ENCODE results near the gene NIPSNAP2.
"Not testable (repeated sequence)": the region's sequence is repeated elsewhere in the genome, so short reads cannot be mapped to it uniquely, and the experiment has no call there.

NIPSNAP2 gene

DNA sequence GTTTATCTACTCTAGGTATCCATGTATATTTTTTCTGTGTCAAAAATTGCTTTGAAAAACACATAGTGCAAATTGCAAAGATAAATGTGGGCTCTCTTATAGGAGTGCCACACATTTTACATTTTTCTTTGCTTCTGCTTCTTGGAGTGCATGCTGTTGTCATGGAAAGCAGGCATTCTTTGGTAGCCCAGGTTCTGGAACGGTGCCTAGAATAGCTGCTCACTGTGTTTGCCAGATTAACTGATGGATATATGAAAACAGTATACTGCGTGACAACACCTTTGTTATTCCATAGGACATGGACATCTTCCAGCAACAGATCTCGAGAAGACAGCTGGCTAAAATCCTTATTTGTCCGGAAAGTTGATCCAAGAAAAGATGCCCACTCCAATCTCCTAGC is 13.4 kb downstream of the NIPSNAP2 start:
- no peaks in the 10 kb centered on the region for H3K9me3 ChIP-seq (ENCODE audit: control insufficient read depth, insufficient read depth, low read depth, low read length)
- H3K36me3 ChIP-seq (ENCODE audit: control insufficient read depth, insufficient read depth, low read length) = peaks cover 52% of the 10 kb centered on the region
- H3K27ac ChIP-seq (ENCODE audit: low read depth, low read length) = no peak overlapping the region
- no peaks in the 10 kb centered on the region for H3K27me3 ChIP-seq (ENCODE audit: control insufficient read depth, insufficient read depth, low read length)
- no peaks in the 10 kb centered on the region for H3K4me1 ChIP-seq (ENCODE audit: control insufficient read depth, insufficient read depth, low read length)
- no peak overlapping the region for H3K4me3 ChIP-seq (ENCODE audit: low read depth, low read length)
- no peak overlapping the region for H3K9ac ChIP-seq (ENCODE audit: low read length)

DNA sequence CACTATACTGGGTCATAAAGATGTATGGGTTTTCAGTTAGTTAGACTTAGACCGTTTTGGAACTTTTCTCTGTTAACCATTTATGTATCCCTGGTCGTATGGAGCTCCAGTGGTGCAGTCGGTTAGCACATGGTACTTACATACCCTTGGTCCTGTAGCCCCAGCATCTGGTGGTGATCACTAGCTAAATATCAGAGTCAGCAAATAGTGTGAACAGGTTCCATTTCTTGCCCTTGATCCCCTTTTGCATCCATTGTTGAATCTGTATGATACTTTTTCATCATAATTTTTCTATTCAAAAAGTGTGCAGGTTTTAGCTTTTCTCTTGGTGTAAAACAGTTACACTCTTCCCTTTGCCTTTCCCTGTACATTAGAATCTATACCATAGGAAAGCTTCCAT is 15.9 kb downstream of the NIPSNAP2 start:
- no peak overlapping the region for H3K4me3 ChIP-seq (ENCODE audit: low read depth, low read length)
- no peaks in the 10 kb centered on the region for H3K4me1 ChIP-seq (ENCODE audit: control insufficient read depth, insufficient read depth, low read length)
- H3K36me3 ChIP-seq (ENCODE audit: control insufficient read depth, insufficient read depth, low read length) = peaks cover 74% of the 10 kb centered on the region

DNA sequence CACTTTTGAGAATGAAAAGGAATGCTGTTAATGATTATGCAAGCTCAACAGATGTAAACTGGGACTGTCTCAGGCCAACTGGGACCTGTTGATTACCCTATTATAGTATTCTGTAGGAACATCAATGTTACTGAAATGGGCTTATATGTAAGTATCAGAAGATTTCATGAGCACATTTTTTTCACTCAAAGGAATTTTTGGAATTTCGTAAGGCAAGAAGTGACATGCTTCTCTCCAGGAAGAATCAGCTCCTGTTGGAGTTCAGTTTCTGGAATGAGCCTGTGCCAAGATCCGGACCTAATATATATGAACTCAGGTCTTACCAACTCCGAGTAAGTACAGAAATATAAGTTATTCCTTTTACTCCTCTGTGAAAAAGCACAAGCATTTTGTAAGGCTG is 19.2 kb downstream of the NIPSNAP2 start:
- H3K9me3 ChIP-seq (ENCODE audit: control insufficient read depth, insufficient read depth, low read depth, low read length) = no peaks in the 10 kb centered on the region
- H3K27me3 ChIP-seq (ENCODE audit: control insufficient read depth, insufficient read depth, low read length) = no peaks in the 10 kb centered on the region
- no peaks in the 10 kb centered on the region for H3K4me1 ChIP-seq (ENCODE audit: control insufficient read depth, insufficient read depth, low read length)
- H3K36me3 ChIP-seq (ENCODE audit: control insufficient read depth, insufficient read depth, low read length) = peaks cover 80% of the 10 kb centered on the region
- no peak overlapping the region for H3K27ac ChIP-seq (ENCODE audit: low read depth, low read length)
- no peak overlapping the region for H3K4me3 ChIP-seq (ENCODE audit: low read depth, low read length)
- no peak overlapping the region for H3K9ac ChIP-seq (ENCODE audit: low read length)

More for the DNA sequence above, 15.9 kb downstream of the NIPSNAP2 start:
- no peak overlapping the region for H3K9ac ChIP-seq (ENCODE audit: low read length)
- no peaks in the 10 kb centered on the region for H3K9me3 ChIP-seq (ENCODE audit: control insufficient read depth, insufficient read depth, low read depth, low read length)
- no peak overlapping the region for H3K27ac ChIP-seq (ENCODE audit: low read depth, low read length)
- H3K27me3 ChIP-seq (ENCODE audit: control insufficient read depth, insufficient read depth, low read length) = no peaks in the 10 kb centered on the region

DNA sequence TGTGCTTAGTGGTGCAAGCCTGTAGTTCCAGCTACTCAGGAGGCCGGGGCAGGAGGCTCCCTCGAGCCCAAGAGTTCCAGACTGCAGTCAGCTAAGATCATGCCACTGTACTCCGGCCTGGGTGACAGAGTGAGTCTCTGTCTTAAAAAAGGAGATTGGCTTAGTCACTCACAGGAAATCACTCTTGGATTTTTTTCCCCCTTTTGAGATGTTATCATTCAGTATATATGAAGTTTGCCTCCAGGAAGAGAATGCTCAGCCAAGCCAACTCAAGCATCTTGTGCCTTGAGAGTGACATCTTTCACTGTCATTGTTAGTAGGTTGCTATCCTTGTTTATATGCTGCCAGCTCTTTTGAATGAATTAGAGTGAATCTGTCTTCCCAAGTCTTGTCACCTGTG is 28.0 kb downstream of the NIPSNAP2 start:
- Histone ChIP-seq H3K36me3 (ENCODE audit: control insufficient read depth, insufficient read depth, low read length) (peaks cover 42% of the 10 kb centered on the region), H3K9me3 (ENCODE audit: control insufficient read depth, insufficient read depth, low read depth, low read length) (no peaks in the 10 kb centered on the region), H3K27me3 (ENCODE audit: control insufficient read depth, insufficient read depth, low read length) (no peaks in the 10 kb centered on the region)

DNA sequence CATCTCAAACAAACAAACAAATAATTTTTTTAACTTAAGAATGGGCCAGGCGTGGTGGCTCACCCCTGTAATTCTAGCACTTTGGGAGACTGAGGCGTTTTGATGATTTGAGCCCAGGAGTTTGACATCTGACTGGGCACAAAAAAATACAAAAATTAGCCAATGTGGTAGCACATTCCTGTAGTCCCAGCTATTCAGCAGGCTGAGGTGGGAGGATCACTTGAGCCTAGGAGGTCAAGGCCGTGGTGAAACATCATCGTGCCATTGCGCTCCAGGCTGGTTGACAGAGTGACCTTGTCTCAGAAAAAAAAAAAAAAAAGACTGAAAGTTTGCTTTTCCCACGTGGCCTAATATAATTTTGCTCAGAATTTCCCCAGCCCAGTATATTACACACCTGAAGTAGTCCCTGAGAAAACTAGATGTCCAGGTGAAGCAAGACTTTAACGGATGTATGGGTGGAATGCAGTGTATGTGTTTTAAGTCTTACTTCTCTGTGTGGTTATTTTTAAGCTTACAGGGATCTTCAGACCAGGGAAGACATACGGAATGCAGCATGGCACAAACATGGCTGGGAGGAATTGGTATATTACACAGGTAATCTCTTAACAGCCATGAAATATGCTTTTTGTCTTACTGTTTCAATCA is 32.6 kb downstream of the NIPSNAP2 start:
- H3K27ac ChIP-seq (ENCODE audit: low read depth, low read length) = no peak overlapping the region
- H3K9ac ChIP-seq (ENCODE audit: low read length) = no peak overlapping the region
- peaks cover 39% of the 10 kb centered on the region for H3K36me3 ChIP-seq (ENCODE audit: control insufficient read depth, insufficient read depth, low read length)
- H3K27me3 ChIP-seq (ENCODE audit: control insufficient read depth, insufficient read depth, low read length) = no peaks in the 10 kb centered on the region
- no peaks in the 10 kb centered on the region for H3K4me1 ChIP-seq (ENCODE audit: control insufficient read depth, insufficient read depth, low read length)
- no peak overlapping the region for H3K4me3 ChIP-seq (ENCODE audit: low read depth, low read length)
- no peaks in the 10 kb centered on the region for H3K9me3 ChIP-seq (ENCODE audit: control insufficient read depth, insufficient read depth, low read depth, low read length)

More for the DNA sequence above, 28.0 kb downstream of the NIPSNAP2 start:
- Histone ChIP-seq H3K27ac (ENCODE audit: low read depth, low read length) (no peak overlapping the region), H3K9ac (ENCODE audit: low read length) (no peak overlapping the region), H3K4me3 (ENCODE audit: low read depth, low read length) (no peak overlapping the region), H3K4me1 (ENCODE audit: control insufficient read depth, insufficient read depth, low read length) (no peaks in the 10 kb centered on the region)

DNA sequence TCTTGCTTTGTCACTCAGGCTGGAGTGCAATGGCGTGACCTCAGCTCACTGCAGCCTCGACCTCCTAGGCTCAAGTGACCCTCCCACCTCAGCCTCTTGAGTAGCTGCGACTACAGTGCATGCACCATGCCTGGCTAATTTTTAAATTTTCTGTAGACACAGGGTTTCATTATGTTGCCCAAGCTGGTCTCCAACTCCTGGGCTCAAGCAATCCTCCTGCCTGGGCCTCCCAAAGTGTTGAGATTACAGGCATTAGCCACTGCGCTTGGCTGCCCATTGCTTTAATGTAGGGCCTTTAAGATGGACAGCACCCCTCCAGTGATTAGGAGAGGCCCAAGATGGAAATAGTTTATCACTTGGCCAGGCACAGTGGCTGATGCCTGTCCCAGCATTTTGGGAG is 39.4 kb downstream of the NIPSNAP2 start:
- Histone ChIP-seq H3K27ac (ENCODE audit: low read depth, low read length) (no peak overlapping the region), H3K9me3 (ENCODE audit: control insufficient read depth, insufficient read depth, low read depth, low read length) (no peaks in the 10 kb centered on the region), H3K27me3 (ENCODE audit: control insufficient read depth, insufficient read depth, low read length) (no peaks in the 10 kb centered on the region), H3K9ac (ENCODE audit: low read length) (no peak overlapping the region), H3K4me1 (ENCODE audit: control insufficient read depth, insufficient read depth, low read length) (no peaks in the 10 kb centered on the region), H3K4me3 (ENCODE audit: low read depth, low read length) (no peak overlapping the region), H3K36me3 (ENCODE audit: control insufficient read depth, insufficient read depth, low read length) (peaks cover 2% of the 10 kb centered on the region; the same call in 1 of the 2 replicates)

DNA sequence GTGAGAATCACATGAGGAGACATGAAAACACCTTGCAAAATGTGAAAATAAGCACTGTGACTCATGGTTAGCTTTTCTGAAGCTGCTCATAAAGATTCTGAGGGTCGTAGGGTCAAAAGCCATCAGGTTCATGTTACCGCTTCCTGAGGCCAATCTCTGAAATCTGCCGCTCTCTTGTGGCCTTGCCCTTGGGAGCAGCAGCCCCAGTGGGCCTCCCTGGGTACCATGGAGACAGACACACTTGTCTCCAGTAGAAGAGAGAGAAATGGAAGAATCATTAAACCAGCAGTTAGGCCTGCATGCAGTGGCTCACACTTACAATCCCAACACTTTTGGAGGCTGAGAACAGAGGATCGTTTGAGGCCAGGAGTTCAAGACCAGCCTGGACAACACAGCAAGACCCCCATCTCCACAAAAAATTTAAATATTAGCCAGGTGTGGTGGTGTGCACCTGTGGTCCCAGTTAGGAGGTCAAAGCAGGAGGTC is 42.8 kb downstream of the NIPSNAP2 start:
- Histone ChIP-seq H3K27ac (ENCODE audit: low read depth, low read length) (no peak overlapping the region), H3K9ac (ENCODE audit: low read length) (no peak overlapping the region), H3K9me3 (ENCODE audit: control insufficient read depth, insufficient read depth, low read depth, low read length) (no peaks in the 10 kb centered on the region), H3K4me1 (ENCODE audit: control insufficient read depth, insufficient read depth, low read length) (no peaks in the 10 kb centered on the region), H3K36me3 (ENCODE audit: control insufficient read depth, insufficient read depth, low read length) (peaks cover 8% of the 10 kb centered on the region), H3K4me3 (ENCODE audit: low read depth, low read length) (no peak overlapping the region), H3K27me3 (ENCODE audit: control insufficient read depth, insufficient read depth, low read length) (no peaks in the 10 kb centered on the region)

DNA sequence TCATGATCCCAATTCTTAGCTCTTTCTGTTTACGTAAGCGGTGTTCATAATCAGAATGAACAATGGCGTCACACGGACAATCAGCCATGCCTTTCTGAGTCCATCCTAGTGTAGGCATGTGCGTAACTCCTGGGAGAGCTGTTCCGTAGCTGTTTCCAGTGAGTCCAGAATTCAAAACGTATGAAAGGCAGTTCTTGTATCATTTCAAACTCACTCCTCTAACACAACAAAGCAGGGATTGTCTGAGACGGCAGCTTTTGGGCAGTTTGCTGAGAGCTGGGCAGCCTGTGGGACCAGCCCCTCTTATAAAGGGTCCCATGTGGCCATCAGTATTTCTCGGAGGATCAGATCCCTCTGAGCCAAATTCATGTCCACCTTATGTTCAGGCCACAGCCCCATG is 43.5 kb downstream of the NIPSNAP2 start:
- Histone ChIP-seq H3K9ac (ENCODE audit: low read length) (no peak overlapping the region), H3K27ac (ENCODE audit: low read depth, low read length) (no peak overlapping the region), H3K9me3 (ENCODE audit: control insufficient read depth, insufficient read depth, low read depth, low read length) (no peaks in the 10 kb centered on the region), H3K4me3 (ENCODE audit: low read depth, low read length) (no peak overlapping the region), H3K4me1 (ENCODE audit: control insufficient read depth, insufficient read depth, low read length) (no peaks in the 10 kb centered on the region), H3K27me3 (ENCODE audit: control insufficient read depth, insufficient read depth, low read length) (no peaks in the 10 kb centered on the region), H3K36me3 (ENCODE audit: control insufficient read depth, insufficient read depth, low read length) (peaks cover 11% of the 10 kb centered on the region)

DNA sequence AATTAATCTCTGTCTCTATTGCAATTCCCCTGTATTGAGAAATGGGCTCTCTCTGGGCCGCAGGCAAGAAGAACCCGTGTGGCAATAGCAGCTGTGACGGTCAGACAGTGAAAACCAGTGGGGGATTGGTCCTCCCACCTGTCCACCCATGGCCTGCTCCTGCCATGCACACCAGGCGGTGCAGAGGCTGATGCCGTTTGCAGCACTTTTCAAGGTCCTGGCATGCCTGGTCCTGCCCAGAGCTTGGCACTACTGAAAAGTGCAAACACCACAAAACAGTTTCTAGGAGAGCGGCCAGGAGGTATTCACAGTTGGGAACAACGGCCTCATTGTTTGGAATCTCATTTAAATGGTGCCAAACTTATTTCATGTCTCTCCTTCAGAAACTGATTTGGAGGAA is 45.3 kb downstream of the NIPSNAP2 start:
- no peak overlapping the region for H3K9ac ChIP-seq (ENCODE audit: low read length)
- H3K4me3 ChIP-seq (ENCODE audit: low read depth, low read length) = no peak overlapping the region
- H3K9me3 ChIP-seq (ENCODE audit: control insufficient read depth, insufficient read depth, low read depth, low read length) = no peaks in the 10 kb centered on the region
- no peaks in the 10 kb centered on the region for H3K4me1 ChIP-seq (ENCODE audit: control insufficient read depth, insufficient read depth, low read length)
- peaks cover 28% of the 10 kb centered on the region for H3K36me3 ChIP-seq (ENCODE audit: control insufficient read depth, insufficient read depth, low read length)
- no peak overlapping the region for H3K27ac ChIP-seq (ENCODE audit: low read depth, low read length)
- no peaks in the 10 kb centered on the region for H3K27me3 ChIP-seq (ENCODE audit: control insufficient read depth, insufficient read depth, low read length)

DNA sequence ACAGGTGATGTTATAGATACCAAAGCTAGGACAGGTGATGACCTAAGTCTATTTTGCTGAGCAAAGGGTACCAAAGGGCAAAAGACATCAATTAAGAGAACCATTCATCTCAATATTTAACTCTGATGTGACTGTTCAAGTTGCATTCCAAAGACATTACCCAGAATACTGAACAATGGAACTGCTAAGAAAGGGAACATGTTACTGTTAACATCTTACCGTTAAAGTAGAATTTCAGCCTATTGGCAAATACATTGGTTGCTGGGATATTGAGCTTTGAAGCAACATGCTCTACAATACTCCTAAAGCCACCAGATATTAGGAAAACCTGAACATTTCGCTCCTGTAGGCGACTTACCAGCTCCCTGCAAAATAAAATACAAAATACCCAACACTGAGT is 52.6 kb downstream of the NIPSNAP2 start:
- not testable (repeated sequence) for H3K4me1 ChIP-seq (ENCODE audit: control insufficient read depth, insufficient read depth, low read length); H3K27me3 ChIP-seq (ENCODE audit: control insufficient read depth, insufficient read depth, low read length); H3K9ac ChIP-seq (ENCODE audit: low read length); H3K9me3 ChIP-seq (ENCODE audit: control insufficient read depth, insufficient read depth, low read depth, low read length); H3K27ac ChIP-seq (ENCODE audit: low read depth, low read length); H3K4me3 ChIP-seq (ENCODE audit: low read depth, low read length)
- peaks cover 55% of the 10 kb centered on the region for H3K36me3 ChIP-seq (ENCODE audit: control insufficient read depth, insufficient read depth, low read length)

DNA sequence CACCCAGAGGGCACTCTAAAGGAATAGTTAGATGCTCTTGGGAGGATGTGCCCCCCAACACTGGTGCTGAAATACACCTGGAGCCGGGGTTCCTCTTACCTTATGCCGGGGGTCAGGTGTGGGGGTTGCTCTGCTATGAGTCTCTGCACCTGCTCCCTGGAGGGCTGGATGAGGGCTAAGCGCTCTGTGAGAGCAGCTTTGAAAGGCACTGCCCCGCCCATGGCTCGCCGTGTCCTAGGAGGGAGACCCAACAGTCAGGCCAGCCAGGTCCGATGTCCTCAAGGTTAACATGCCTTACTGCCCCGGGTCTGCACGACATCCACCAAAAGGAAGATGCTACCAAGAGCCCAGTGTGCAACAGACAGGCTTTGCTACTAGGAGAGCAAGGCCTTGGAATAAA is 55.1 kb downstream of the NIPSNAP2 start:
- Histone ChIP-seq H3K4me1 (ENCODE audit: control insufficient read depth, insufficient read depth, low read length) (no peaks in the 10 kb centered on the region), H3K36me3 (ENCODE audit: control insufficient read depth, insufficient read depth, low read length) (peaks cover 43% of the 10 kb centered on the region), H3K27me3 (ENCODE audit: control insufficient read depth, insufficient read depth, low read length) (no peaks in the 10 kb centered on the region), H3K9me3 (ENCODE audit: control insufficient read depth, insufficient read depth, low read depth, low read length) (no peaks in the 10 kb centered on the region), H3K9ac (ENCODE audit: low read length) (no peak overlapping the region), H3K27ac (ENCODE audit: low read depth, low read length) (no peak overlapping the region), H3K4me3 (ENCODE audit: low read depth, low read length) (no peak overlapping the region)

Measured in HUES6 (cell line).